Measurements from ENCODE around the gene PHLDB3. TPM values are rescaled to one million over a fixed set of nuclear protein-coding genes. Genes with fewer than 3 reads are reported as not detected.
A peak's percentile ranks its signal among the peaks of the same experiment; 100 is the strongest.

The PHLDB3 gene
- total RNA-seq, 2 experiments from 2014 or later = 19.8 to 22.1 TPM

- no peak overlapping the region for H3K4me3 Mint-ChIP-seq
- DNase-seq (no peak), ATAC-seq (ENCODE audit: low read depth) (no peak)
- H3K4me1 Mint-ChIP-seq = no peaks in the 10 kb centered on the region
- no peaks in the 10 kb centered on the region for H3K27me3 Mint-ChIP-seq
- H3K27ac Mint-ChIP-seq = no peak overlapping the region
- H3K36me3 Mint-ChIP-seq = peaks cover 3% of the 10 kb centered on the region
- H3K9me3 Mint-ChIP-seq = no peaks in the 10 kb centered on the region
- POLR2A ChIA-PET = no interaction called here
These were observed 22.4 kb downstream of the PHLDB3 start for GRCh38 chr19:43482193-43482592.

- POLR2A ChIA-PET = no interaction called here
- H3K27me3 Mint-ChIP-seq = no peaks in the 10 kb centered on the region
- DNase-seq (no peak), ATAC-seq (ENCODE audit: low read depth) (no peak)
- no peaks in the 10 kb centered on the region for H3K4me1 Mint-ChIP-seq
- H3K27ac Mint-ChIP-seq = no peak overlapping the region
- H3K4me3 Mint-ChIP-seq = no peak overlapping the region
- H3K9me3 Mint-ChIP-seq = no peaks in the 10 kb centered on the region
- peaks cover 6% of the 10 kb centered on the region for H3K36me3 Mint-ChIP-seq
These were observed 22.8 kb downstream of the PHLDB3 start for GRCh38 chr19:43481701-43482100.

- peaks cover 9% of the 10 kb centered on the region for H3K36me3 Mint-ChIP-seq
- H3K9me3 Mint-ChIP-seq = no peaks in the 10 kb centered on the region
- no peak overlapping the region for H3K27ac Mint-ChIP-seq
- DNase-seq (no peak), ATAC-seq (ENCODE audit: low read depth) (no peak)
- POLR2A ChIA-PET = interaction anchor here (1.3 to 1.8 kb wide), 3 partner anchors 12 to 23 kb away, joined by 3 to 9 read pairs (median 5); no protein-coding TSS in a partner anchor
- no peak overlapping the region for H3K4me3 Mint-ChIP-seq
- H3K27me3 Mint-ChIP-seq = no peaks in the 10 kb centered on the region
- H3K4me1 Mint-ChIP-seq = peaks cover 3% of the 10 kb centered on the region
These were observed 24.0 kb downstream of the PHLDB3 start for GRCh38 chr19:43480574-43480973.

- Mint-ChIP-seq H3K4me1 (peaks cover 7% of the 10 kb centered on the region), H3K9me3 (no peaks in the 10 kb centered on the region), H3K36me3 (peaks cover 12% of the 10 kb centered on the region), H3K27me3 (no peaks in the 10 kb centered on the region), H3K4me3 (no peak overlapping the region), H3K27ac (no peak overlapping the region)
- ATAC-seq (ENCODE audit: low read depth) = no peak
- DNase-seq = no peak
- POLR2A ChIA-PET = interaction anchor here (1.3 to 1.8 kb wide), 3 partner anchors 13 to 24 kb away, joined by 3 to 9 read pairs (median 5); no protein-coding TSS in a partner anchor
These were observed 24.5 kb downstream of the PHLDB3 start for GRCh38 chr19:43479961-43480561.

GRCh38 chr19:43479226-43479625 is 25.3 kb downstream of the PHLDB3 start:
- Mint-ChIP-seq H3K36me3 (peaks cover 12% of the 10 kb centered on the region), H3K4me1 (peaks cover 7% of the 10 kb centered on the region), H3K27me3 (no peaks in the 10 kb centered on the region), H3K4me3 (no peak overlapping the region), H3K27ac (no peak overlapping the region), H3K9me3 (no peaks in the 10 kb centered on the region)
- ATAC-seq (ENCODE audit: low read depth) (no peak), DNase-seq (no peak)
- POLR2A ChIA-PET = interaction anchor here (1.6 to 1.8 kb wide), 2 partner anchors 14 to 15 kb away, joined by 5 to 9 read pairs; no protein-coding TSS in a partner anchor

- DNase-seq (no peak), ATAC-seq (ENCODE audit: low read depth) (no peak)
- H3K4me1 Mint-ChIP-seq = peaks cover 7% of the 10 kb centered on the region
- no peaks in the 10 kb centered on the region for H3K9me3 Mint-ChIP-seq
- H3K27ac Mint-ChIP-seq = no peak overlapping the region
- POLR2A ChIA-PET = no interaction called here
- H3K4me3 Mint-ChIP-seq = no peak overlapping the region
- H3K27me3 Mint-ChIP-seq = no peaks in the 10 kb centered on the region
- peaks cover 12% of the 10 kb centered on the region for H3K36me3 Mint-ChIP-seq
These were observed 26.2 kb downstream of the PHLDB3 start for GRCh38 chr19:43478323-43478722.

GRCh38 chr19:43476606-43477005 is 27.9 kb downstream of the PHLDB3 start:
- H3K4me3 Mint-ChIP-seq = no peak overlapping the region
- peaks cover 10% of the 10 kb centered on the region for H3K36me3 Mint-ChIP-seq
- H3K27me3 Mint-ChIP-seq = no peaks in the 10 kb centered on the region
- H3K9me3 Mint-ChIP-seq = no peaks in the 10 kb centered on the region
- H3K27ac Mint-ChIP-seq = no peak overlapping the region
- DNase-seq (no peak), ATAC-seq (ENCODE audit: low read depth) (no peak)
- peaks cover 7% of the 10 kb centered on the region for H3K4me1 Mint-ChIP-seq
- POLR2A ChIA-PET = interaction anchor here (0.7 kb wide), 1 partner anchor 21 kb away, joined by 3 read pairs; no protein-coding TSS in a partner anchor

GRCh38 chr19:43474986-43475705 is 29.4 kb downstream of the PHLDB3 start:
- H3K4me1 Mint-ChIP-seq = peaks cover 9% of the 10 kb centered on the region
- POLR2A ChIA-PET = interaction anchor here (1.4 kb wide), 1 partner anchor 10 kb away, joined by 4 read pairs; the partner anchor contains the start of gene LYPD3
- peak; percentile 81 for ATAC-seq (ENCODE audit: low read depth)

GRCh38 chr19:43474487-43474886 is 30.1 kb downstream of the PHLDB3 start:
- Mint-ChIP-seq H3K36me3 (peaks cover 9% of the 10 kb centered on the region), H3K9me3 (no peaks in the 10 kb centered on the region), H3K27me3 (no peaks in the 10 kb centered on the region), H3K4me1 (peaks cover 11% of the 10 kb centered on the region), H3K4me3 (no peak overlapping the region), H3K27ac (no peak overlapping the region)
- ATAC-seq (ENCODE audit: low read depth) (no peak), DNase-seq (no peak)
- POLR2A ChIA-PET = interaction anchor here (0.7 to 1.4 kb wide), 2 partner anchors 9 to 14 kb away, joined by 3 to 4 read pairs; partner anchors contain the start of gene LYPD3

More at GRCh38 chr19:43474986-43475705, 29.4 kb downstream of the PHLDB3 start:
- Mint-ChIP-seq H3K9me3 (no peaks in the 10 kb centered on the region), H3K27ac (peak overlapping the region; percentile 79), H3K36me3 (peaks cover 9% of the 10 kb centered on the region), H3K27me3 (no peaks in the 10 kb centered on the region), H3K4me3 (peak overlapping the region; percentile 75)
- DNase-seq = peak; percentile 95

GRCh38 chr19:43471091-43471490 is 33.5 kb downstream of the PHLDB3 start:
- H3K27ac Mint-ChIP-seq = no peak overlapping the region
- POLR2A ChIA-PET = interaction anchor here (0.6 to 0.7 kb wide), 2 partner anchors 65 to 85 kb away, joined by 3 to 4 read pairs; no protein-coding TSS in a partner anchor
- no peaks in the 10 kb centered on the region for H3K9me3 Mint-ChIP-seq
- DNase-seq (no peak), ATAC-seq (ENCODE audit: low read depth) (no peak)
- no peak overlapping the region for H3K4me3 Mint-ChIP-seq
- peaks cover 4% of the 10 kb centered on the region for H3K36me3 Mint-ChIP-seq
- peaks cover 24% of the 10 kb centered on the region for H3K4me1 Mint-ChIP-seq
- no peaks in the 10 kb centered on the region for H3K27me3 Mint-ChIP-seq

- Mint-ChIP-seq H3K27me3 (no peaks in the 10 kb centered on the region), H3K9me3 (no peaks in the 10 kb centered on the region), H3K36me3 (peaks cover under 1% of the 10 kb centered on the region), H3K27ac (peak overlapping the region; percentile 48), H3K4me3 (no peak overlapping the region), H3K4me1 (peaks cover 23% of the 10 kb centered on the region)
- ATAC-seq (ENCODE audit: low read depth) (peak; percentile 10), DNase-seq (no peak)
- POLR2A ChIA-PET = interaction anchor here (0.7 kb wide), 1 partner anchor 65 kb away, joined by 4 read pairs; no protein-coding TSS in a partner anchor
These were observed 34.3 kb downstream of the PHLDB3 start for GRCh38 chr19:43470288-43470687.

GRCh38 chr19:43469160-43469480 is 35.4 kb downstream of the PHLDB3 start:
- DNase-seq = no peak
- POLR2A ChIA-PET = no interaction called here
- H3K27ac Mint-ChIP-seq = peak overlapping the region; percentile 70
- H3K4me3 Mint-ChIP-seq = peak overlapping the region; percentile 3
- no peaks in the 10 kb centered on the region for H3K27me3 Mint-ChIP-seq
- peaks cover 22% of the 10 kb centered on the region for H3K4me1 Mint-ChIP-seq
- ATAC-seq (ENCODE audit: low read depth) = peak; percentile 73
- H3K9me3 Mint-ChIP-seq = no peaks in the 10 kb centered on the region
- no peaks in the 10 kb centered on the region for H3K36me3 Mint-ChIP-seq

GRCh38 chr19:43468354-43469159 is 36.0 kb downstream of the PHLDB3 start:
- DNase-seq = no peak
- ATAC-seq (ENCODE audit: low read depth) = no peak

More at GRCh38 chr19:43468354-43469159, 36.0 kb downstream of the PHLDB3 start:
- H3K9me3 Mint-ChIP-seq = no peaks in the 10 kb centered on the region
- H3K27me3 Mint-ChIP-seq = no peaks in the 10 kb centered on the region
- H3K27ac Mint-ChIP-seq = peak overlapping the region; percentile 75
- no peaks in the 10 kb centered on the region for H3K36me3 Mint-ChIP-seq
- H3K4me1 Mint-ChIP-seq = peaks cover 22% of the 10 kb centered on the region
- POLR2A ChIA-PET = no interaction called here
- no peak overlapping the region for H3K4me3 Mint-ChIP-seq
